ACC112 (cell line): ENCODE measurements around the gene NUDT14.

ENCODE experiments used
- H2AFZ ChIP-seq: fragments of 200-600 bp; sonication (generic); one replicate; pipeline ENCODE4 v1.6.0; 2017; ENCODE audit warnings: antibody characterized with exemption, low read length; ENCODE audit not compliant: unreplicated experiment
- H3K27ac ChIP-seq: fragments of 200-600 bp; sonication (generic); 2 replicates; pipeline ENCODE4 v1.5.1; 2014; ENCODE audit warnings: low read depth, mild to moderate bottlenecking, antibody characterized with exemption, low read length, moderate library complexity
- H3K27me3 ChIP-seq: fragments of 200-600 bp; sonication (generic); 2 replicates; pipeline ENCODE4 v1.6.1; 2014; ENCODE audit warnings: mild to moderate bottlenecking, antibody characterized with exemption, low read length, moderate library complexity, mixed read lengths; ENCODE audit not compliant: insufficient read depth
- H3K36me3 ChIP-seq: fragments of 200-600 bp; sonication (generic); 2 replicates; pipeline ENCODE4 v1.6.1; 2016; ENCODE audit warnings: mild to moderate bottlenecking, antibody characterized with exemption, low read length, moderate library complexity, mixed read lengths; ENCODE audit not compliant: insufficient read depth
- H3K4me1 ChIP-seq: fragments of 200-600 bp; sonication (generic); one replicate; pipeline ENCODE4 v1.6.1; 2016; ENCODE audit warnings: low read length, mixed read lengths; ENCODE audit not compliant: insufficient read depth, unreplicated experiment, control insufficient read depth
- H3K4me3 ChIP-seq: fragments of 200-600 bp; sonication (generic); 2 replicates; pipeline ENCODE4 v1.5.1; 2014; ENCODE audit warnings: mild to moderate bottlenecking, low read depth, low read length
- H3K79me2 ChIP-seq: fragments of 200-600 bp; sonication (generic); one replicate; pipeline ENCODE4 v1.6.0; 2016; ENCODE audit warnings: low read length; ENCODE audit not compliant: control insufficient read depth, unreplicated experiment, insufficient read depth

The NUDT14 gene

GRCh38 chr14:105197211-105197641 lies 16.1 kb upstream of the NUDT14 start:
- no peak overlapping the region for H2AFZ ChIP-seq
- peaks cover 22% of the 10 kb centered on the region for H3K4me1 ChIP-seq
- H3K27ac ChIP-seq, result no peak overlapping the region
- no peaks in the 10 kb centered on the region for H3K36me3 ChIP-seq
- H3K4me3 ChIP-seq, result no peak overlapping the region
- H3K27me3 ChIP-seq, result peaks cover 22% of the 10 kb centered on the region
- H3K79me2 ChIP-seq, result no peaks in the 10 kb centered on the region

- Histone ChIP-seq H3K36me3 (no peaks in the 10 kb centered on the region), H3K4me1 (peaks cover 22% of the 10 kb centered on the region), H3K79me2 (no peaks in the 10 kb centered on the region), H3K27ac (no peak overlapping the region), H3K4me3 (no peak overlapping the region), H3K27me3 (peaks cover 22% of the 10 kb centered on the region), H2AFZ (no peak overlapping the region)
Observed at GRCh38 chr14:105196265-105196960, 15.3 kb upstream of the NUDT14 start.

- Histone ChIP-seq H3K36me3 (no peaks in the 10 kb centered on the region), H3K4me3 (no peak overlapping the region), H2AFZ (no peak overlapping the region), H3K27me3 (peaks cover 22% of the 10 kb centered on the region), H3K27ac (no peak overlapping the region), H3K4me1 (peaks cover 22% of the 10 kb centered on the region), H3K79me2 (no peaks in the 10 kb centered on the region)
Observed at GRCh38 chr14:105195522-105196264, 14.6 kb upstream of the NUDT14 start.

- Histone ChIP-seq H3K27me3 (peaks cover 22% of the 10 kb centered on the region), H3K79me2 (no peaks in the 10 kb centered on the region), H3K4me1 (peaks cover 22% of the 10 kb centered on the region), H2AFZ (no peak overlapping the region), H3K36me3 (no peaks in the 10 kb centered on the region), H3K4me3 (no peak overlapping the region), H3K27ac (no peak overlapping the region)
Observed at GRCh38 chr14:105195051-105195450, 13.9 kb upstream of the NUDT14 start.

GRCh38 chr14:105193916-105194782 lies 13.0 kb upstream of the NUDT14 start:
- peaks cover 22% of the 10 kb centered on the region for H3K27me3 ChIP-seq
- no peak overlapping the region for H3K4me3 ChIP-seq

GRCh38 chr14:105192866-105193731 lies 12.0 kb upstream of the NUDT14 start:
- Histone ChIP-seq H3K36me3 (no peaks in the 10 kb centered on the region), H3K4me3 (no peak overlapping the region), H3K4me1 (peaks cover 13% of the 10 kb centered on the region), H3K79me2 (no peaks in the 10 kb centered on the region), H3K27ac (no peak overlapping the region), H3K27me3 (peaks cover 22% of the 10 kb centered on the region), H2AFZ (no peak overlapping the region)

More at GRCh38 chr14:105193916-105194782, 13.0 kb upstream of the NUDT14 start:
- no peak overlapping the region for H2AFZ ChIP-seq
- H3K27ac ChIP-seq, result no peak overlapping the region
- H3K79me2 ChIP-seq, result no peaks in the 10 kb centered on the region
- H3K4me1 ChIP-seq, result peaks cover 18% of the 10 kb centered on the region
- H3K36me3 ChIP-seq, result no peaks in the 10 kb centered on the region

- no peak overlapping the region for H3K27ac ChIP-seq
- H3K4me1 ChIP-seq, result peaks cover 4% of the 10 kb centered on the region
- H3K79me2 ChIP-seq, result no peaks in the 10 kb centered on the region
- no peaks in the 10 kb centered on the region for H3K36me3 ChIP-seq
- no peaks in the 10 kb centered on the region for H3K27me3 ChIP-seq
- no peak overlapping the region for H3K4me3 ChIP-seq
- H2AFZ ChIP-seq, result no peak overlapping the region
Observed at GRCh38 chr14:105187935-105188524, 6.9 kb upstream of the NUDT14 start.

- no peaks in the 10 kb centered on the region for H3K27me3 ChIP-seq
- H2AFZ ChIP-seq, result no peak overlapping the region
- no peak overlapping the region for H3K4me3 ChIP-seq
- no peaks in the 10 kb centered on the region for H3K79me2 ChIP-seq
- H3K4me1 ChIP-seq, result no peaks in the 10 kb centered on the region
- H3K36me3 ChIP-seq, result no peaks in the 10 kb centered on the region
- no peak overlapping the region for H3K27ac ChIP-seq
Observed at GRCh38 chr14:105187116-105187515, 6.0 kb upstream of the NUDT14 start.

GRCh38 chr14:105185973-105186372 lies 4.9 kb upstream of the NUDT14 start:
- H3K4me3 ChIP-seq, result no peak overlapping the region
- no peaks in the 10 kb centered on the region for H3K4me1 ChIP-seq
- no peaks in the 10 kb centered on the region for H3K36me3 ChIP-seq
- no peak overlapping the region for H3K27ac ChIP-seq
- no peak overlapping the region for H2AFZ ChIP-seq
- no peaks in the 10 kb centered on the region for H3K79me2 ChIP-seq
- H3K27me3 ChIP-seq, result no peaks in the 10 kb centered on the region
